HK-2 (cell line): Measurements from ENCODE around the gene GABRA5.

Experiments
- DNase-seq: peaks from one replicate; pipeline ENCODE4 v3.0.0-alpha.2; 2018; ENCODE audit not compliant: unreplicated experiment

The GABRA5 gene

GRCh38 chr15:26928051-26928450, 61.2 kb downstream of the GABRA5 start:
- DNase-seq, result no peak

DNA sequence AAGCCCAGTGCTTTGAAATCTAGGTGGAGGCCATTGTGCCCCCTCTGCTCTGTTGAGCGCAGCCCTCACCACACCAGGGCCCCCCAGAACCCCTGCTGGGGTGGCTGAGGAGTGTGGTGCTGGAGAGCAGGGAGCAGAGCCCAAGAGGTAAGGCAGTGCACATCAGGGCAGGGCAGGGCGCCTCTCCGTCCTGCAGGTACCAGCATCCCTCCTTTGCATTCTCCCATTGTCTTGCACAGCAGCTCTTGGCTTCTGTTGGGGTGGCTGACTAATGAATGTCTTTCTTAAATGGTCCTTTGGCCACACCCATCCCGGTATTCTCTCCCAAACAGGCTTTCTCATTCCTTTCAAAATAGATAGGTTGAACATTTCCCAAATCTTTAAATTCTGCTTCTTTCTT, 62.7 kb downstream of the GABRA5 start:
- DNase-seq, result no peak

GRCh38 chr15:26934848-26935247, 68.0 kb downstream of the GABRA5 start:
- no peak for DNase-seq

DNA sequence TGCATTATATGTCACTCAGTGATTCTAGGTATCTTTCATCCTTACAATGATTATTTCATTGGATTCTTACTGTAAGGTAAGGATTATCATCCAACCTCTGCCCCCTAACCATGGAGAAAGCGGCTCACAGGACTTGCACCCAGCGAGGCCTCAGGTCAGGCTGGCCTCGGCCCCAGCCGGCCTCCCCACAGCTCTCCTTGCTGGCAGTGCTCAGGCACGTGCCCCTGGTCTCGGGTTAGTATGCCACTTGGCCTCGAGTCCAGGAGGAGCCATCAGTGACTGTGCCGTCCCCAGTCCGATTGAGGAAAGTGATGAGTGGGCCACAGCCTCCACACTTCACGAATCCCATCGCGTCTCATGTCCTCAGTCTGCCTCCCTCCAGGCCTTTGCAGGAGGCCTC, 68.5 kb downstream of the GABRA5 start:
- DNase-seq, result no peak

- no peak for DNase-seq
Observed at GRCh38 chr15:26936502-26936901, 69.6 kb downstream of the GABRA5 start.

- DNase-seq, result no peak
Observed at GRCh38 chr15:26937134-26937533, 70.3 kb downstream of the GABRA5 start.

DNA sequence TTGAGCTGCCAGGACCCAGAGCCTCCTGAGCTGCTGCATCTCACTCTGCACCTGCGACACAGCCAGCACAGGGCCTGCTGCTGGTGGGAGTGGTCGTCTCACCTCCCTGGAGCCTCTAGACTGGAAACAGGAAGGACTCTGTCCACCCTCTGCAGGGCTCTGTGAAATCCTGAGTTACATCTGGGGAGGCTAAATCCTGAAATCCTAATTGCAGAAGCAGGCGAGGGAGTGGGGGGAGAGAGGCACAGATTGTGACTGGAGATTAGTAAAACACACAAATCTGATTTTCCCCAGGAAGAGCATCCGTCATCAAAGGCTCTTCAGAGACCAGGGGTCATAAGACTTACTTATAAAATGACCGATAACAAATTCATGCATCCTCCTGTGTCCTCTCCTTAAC, 72.5 kb downstream of the GABRA5 start:
- DNase-seq, result no peak

- no peak for DNase-seq
Observed at GRCh38 chr15:26941489-26941888, 74.6 kb downstream of the GABRA5 start.

GRCh38 chr15:26943866-26944265, 77.0 kb downstream of the GABRA5 start:
- no peak for DNase-seq

DNA sequence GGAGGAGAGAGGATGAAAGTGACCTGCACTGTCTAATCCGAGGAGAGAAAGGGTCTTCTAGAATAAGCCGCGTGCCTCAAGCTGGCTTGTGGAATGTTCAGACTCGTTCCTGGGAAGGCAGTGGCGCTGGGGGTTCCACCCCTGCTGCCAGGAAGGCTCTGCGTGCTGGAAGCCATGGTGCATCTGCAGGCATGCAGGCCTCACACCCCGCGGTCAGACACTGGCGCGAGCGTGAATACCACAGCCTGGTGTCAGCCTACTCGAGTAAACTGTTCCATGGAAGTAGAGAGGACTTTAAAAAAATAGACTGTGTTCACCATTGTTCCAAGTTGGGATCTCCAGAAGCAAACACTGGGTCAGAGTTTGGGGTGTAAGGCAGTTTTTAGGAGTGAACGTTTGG, 78.2 kb downstream of the GABRA5 start:
- DNase-seq, result no peak

- DNase-seq, result no peak
Observed at GRCh38 chr15:26950001-26950400, 83.1 kb downstream of the GABRA5 start.

DNA sequence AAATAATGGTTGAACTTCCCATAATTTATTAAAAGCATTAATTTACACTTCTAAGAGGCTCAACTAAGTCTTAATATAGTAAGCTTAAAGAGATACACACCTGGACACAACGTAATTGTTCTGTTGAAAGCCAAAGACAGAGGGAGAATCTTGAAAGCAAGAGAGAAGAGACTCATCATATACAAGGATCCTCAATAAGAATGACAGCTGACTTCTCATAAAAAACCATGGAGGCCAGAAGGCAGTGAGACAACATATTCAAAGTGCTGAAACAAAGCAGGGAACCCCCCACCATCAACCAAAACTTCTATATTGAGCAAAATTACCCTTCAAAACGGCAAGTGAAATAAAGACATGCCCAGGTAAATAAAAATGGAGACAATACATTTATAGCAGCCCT, 87.5 kb downstream of the GABRA5 start:
- DNase-seq, result no peak

DNA sequence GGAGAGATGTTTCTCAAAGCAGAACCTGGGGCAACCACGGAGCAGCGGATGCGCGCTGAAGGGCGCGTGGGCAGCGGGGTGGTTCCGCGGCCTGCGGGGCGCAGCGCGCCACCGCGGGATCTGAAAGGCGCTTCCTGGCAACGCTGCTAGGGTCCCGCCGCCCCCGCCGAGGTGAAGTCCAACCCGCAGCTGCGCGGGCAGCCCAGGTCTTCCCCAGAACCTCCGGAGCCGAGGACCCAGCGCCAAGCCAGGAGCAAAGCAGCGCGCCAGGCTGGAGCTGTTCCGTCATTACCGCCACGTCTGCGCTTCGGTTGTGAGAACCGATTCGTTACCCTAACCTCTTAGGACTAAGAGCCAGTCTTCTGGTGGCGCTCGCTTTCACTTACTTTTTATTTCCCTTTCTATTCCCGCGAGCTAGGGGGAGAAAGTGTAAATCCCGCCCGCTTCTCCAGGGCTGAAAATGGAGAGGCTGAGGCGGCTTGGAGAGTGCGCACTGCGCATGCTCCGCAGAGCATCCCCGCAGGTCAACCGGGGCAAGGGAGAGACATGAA, 100.9 kb downstream of the GABRA5 start:
- DNase-seq, result no peak

DNA sequence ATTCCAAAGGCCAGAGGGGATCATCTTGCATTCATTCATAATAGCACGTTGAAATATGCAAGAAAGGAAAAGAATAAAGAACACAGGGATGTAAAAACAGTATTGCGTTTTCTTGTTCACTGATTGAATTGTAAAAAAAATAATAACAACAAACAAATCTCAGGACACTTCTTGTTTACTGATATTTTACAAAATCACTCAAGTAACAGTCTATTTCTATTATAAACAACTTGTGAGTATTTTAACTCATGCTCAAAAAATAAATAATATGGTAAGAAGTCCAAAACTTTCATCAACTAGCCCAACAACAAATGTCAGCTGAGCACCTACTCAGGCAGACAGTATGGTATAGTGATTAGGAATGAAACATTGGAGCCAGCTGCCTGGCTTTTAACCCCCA, 101.9 kb downstream of the GABRA5 start:
- DNase-seq, result no peak

- no peak for DNase-seq
Observed at GRCh38 chr15:26970712-26971210, 103.9 kb downstream of the GABRA5 start, which contains the start of gene GABRG3. Gene GABRG3 (plus strand): TSS chr15:26971181.

DNA sequence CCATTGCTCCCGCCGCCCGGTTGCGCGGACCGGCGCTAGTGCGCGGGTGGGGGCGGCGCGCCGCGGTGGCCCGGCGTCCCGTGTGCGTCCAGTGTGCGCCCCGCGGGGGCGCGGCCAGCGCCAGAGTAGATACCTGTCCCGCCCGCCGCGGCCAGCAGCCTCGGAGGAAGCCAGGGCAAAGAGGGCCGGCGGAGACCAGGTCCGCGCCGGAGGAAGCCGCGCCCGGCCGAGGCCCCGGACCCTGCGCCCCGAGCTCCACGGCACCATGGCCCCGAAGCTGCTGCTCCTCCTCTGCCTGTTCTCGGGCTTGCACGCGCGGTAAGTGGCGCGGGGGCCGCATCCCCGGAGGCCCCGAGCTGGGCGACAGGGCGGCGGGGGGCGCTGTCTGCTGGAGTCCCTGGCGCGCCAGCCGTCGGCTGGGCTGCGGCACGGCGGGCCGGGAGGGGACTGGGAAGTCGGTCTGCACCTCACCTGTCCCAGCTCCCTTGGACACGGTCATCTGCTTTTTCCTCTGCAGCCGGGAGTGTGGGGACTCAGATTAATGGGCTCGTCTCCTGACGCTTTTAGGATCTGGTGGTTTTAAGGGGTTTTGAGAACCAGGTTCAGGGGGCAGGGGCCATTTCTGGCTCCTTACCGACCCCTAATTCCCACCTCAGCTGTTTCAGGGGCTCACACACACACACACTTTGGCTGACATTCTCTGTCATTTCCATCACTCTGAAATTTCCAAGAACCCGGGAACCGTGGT, 104.6 kb downstream of the GABRA5 start:
- no peak for DNase-seq

DNA sequence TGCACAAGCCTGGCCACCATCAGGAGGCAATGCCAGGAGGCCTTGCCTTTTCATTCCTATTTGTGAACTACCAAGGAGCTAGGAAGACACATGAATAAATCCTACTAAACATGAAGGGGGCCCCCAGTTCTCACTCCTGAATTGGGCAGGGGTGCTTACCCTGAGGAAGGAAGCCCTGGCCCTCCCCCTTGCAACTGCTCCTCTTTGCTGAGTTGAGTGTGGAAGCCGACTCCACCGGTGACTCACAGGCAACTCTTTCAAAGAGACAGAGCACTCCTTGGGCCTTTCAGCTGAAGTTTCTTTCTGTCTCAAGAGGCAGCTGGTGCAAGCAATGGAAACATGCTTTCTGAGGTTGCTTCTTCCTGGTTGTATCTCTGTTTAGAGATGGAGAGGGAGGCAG, 105.8 kb downstream of the GABRA5 start:
- DNase-seq, result no peak

DNA sequence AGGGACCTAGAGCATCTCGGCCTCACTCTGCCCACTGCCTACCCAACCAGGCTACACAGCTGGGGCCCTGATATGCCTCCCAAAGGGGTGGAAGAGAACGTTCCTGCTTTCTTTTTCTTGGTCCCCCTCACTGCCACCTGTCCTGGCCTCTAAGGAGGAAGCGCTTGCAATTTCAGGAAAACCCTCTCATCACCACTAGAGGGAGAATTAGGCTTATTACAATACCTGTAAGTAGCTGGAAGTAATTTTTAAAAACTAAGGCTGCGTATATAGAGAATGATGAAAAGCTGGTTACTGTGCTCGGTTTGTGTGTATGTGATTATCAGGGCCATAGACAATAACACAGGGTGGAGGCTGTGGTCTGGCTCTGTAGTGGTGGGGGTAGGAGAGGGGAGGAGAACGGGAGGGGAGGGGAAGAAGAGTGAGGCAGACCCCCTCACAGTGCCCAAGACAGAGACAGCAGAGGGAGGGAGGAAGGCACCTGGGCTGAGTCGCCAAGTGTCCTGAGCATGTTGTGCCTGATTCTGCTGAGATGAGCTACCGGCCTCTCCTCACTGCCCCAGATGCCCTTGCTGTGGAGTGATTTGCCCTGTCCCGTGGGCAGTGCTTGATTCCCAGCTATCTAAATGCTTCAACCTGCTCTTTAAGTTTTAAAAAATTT, 107.4 kb downstream of the GABRA5 start:
- no peak for DNase-seq

DNA sequence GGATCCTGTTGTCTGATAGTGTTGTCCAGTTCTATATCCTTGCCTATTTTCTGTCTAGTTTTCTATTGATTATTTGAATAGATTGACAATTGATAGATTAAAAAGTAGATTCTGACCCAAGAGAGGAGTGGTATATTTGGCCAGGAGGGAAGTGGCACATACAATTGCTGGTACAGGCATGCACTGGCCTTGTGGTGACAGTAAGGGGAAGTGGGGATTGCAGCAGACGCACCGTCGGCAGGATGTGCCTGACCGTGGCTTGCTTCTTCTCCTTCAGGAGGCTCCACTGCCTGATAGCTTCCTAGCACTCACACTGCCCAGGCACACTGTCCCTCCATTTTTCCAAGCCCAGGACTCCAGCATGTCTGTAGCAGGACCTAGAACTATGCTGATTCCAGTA, 114.6 kb downstream of the GABRA5 start:
- DNase-seq, result no peak

DNA sequence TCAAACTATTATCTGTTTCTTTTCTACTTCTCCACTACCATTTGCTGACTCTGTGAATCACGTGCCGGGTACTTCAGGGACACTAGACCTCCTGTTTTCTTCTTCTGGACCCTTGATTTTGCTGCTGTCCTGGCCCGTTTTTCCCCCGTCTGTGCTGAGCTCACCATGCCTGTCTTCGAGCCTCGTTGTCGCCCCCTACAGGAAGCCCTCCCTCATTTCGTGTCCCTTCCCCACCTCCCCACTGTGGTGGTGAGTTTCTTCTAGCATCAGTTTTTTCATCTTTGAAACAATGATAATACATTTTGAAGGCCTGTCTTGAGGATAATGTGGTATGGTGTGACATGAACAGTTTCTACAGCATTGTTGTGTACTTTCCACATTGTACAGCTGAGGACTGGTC, 117.0 kb downstream of the GABRA5 start:
- DNase-seq, result no peak

- DNase-seq, result no peak
Observed at GRCh38 chr15:26985050-26985449, 118.2 kb downstream of the GABRA5 start.

- DNase-seq, result no peak
Observed at GRCh38 chr15:26996250-26996649, 129.4 kb downstream of the GABRA5 start.
